Adipose tissue (tissue), 3 donors: ENCODE results near the gene TMEM53. TPM values are rescaled to one million over a fixed set of nuclear protein-coding genes. Genes with fewer than 3 reads are reported as not detected.

Experiments used
- H3K27ac ChIP-seq: one replicate; pipeline ENCODE4 v1.5.1; 2013; ENCODE audit warnings: low read depth, low read length
- WGBS, 3 donors: extraction: QIAGEN DNeasy Blood & Tissue Kit; methylation state at CpG; one replicate each; pipeline ENCODE4 v1.1.7; 2013; 5-methylcytosine and 5-hydroxymethylcytosine counted together
- polyA plus RNA-seq, 3 donors: library from polyadenylated mRNA; stranded (reverse); fragments of 200-250 nt; gene quantifications; one replicate each; pipeline ENCODE4 v1.2.3, GENCODE V29; 2013
- donor health status: healthy with polysubstance abuse.
- donor health status: Bipolar disorder and iron deficiency.
- donor health status: healthy.

Gene TMEM53
- polyA plus RNA-seq, 3 donors: 9.0 to 24.6 (median 13.3) TPM

GRCh38 chr1:44617703-44618029, 56.6 kb downstream of the TMEM53 start:
- WGBS, 3 donors: 89 to 90% (median 90%) methylated on average over 1 of the region's 1 CpG
- H3K27ac ChIP-seq: no peak overlapping the region

- H3K27ac ChIP-seq: no peak overlapping the region
- WGBS, 3 donors: 14 to 63% (median 51%) methylated on average over 63 of the region's 63 CpGs
Measured at GRCh38 chr1:44616991-44617702, 57.1 kb downstream of the TMEM53 start.

GRCh38 chr1:44616284-44616990, 57.8 kb downstream of the TMEM53 start:
- no peak overlapping the region for H3K27ac ChIP-seq
- 50 to 91% (median 83%) methylated on average over 4 of the region's 4 CpGs for WGBS, 3 donors

- WGBS, 3 donors: 86 to 91% (median 89%) methylated on average over 6 of the region's 6 CpGs
- H3K27ac ChIP-seq: no peak overlapping the region
Measured at GRCh38 chr1:44613941-44614340, 60.3 kb downstream of the TMEM53 start.

- WGBS, 3 donors: 64 to 73% (median 71%) methylated on average over 4 of the region's 4 CpGs
- no peak overlapping the region for H3K27ac ChIP-seq
Measured at GRCh38 chr1:44611866-44612265, 62.4 kb downstream of the TMEM53 start.

GRCh38 chr1:44611419-44611818, 62.9 kb downstream of the TMEM53 start:
- no peak overlapping the region for H3K27ac ChIP-seq
- 68 to 84% (median 75%) methylated on average over 5 of the region's 5 CpGs for WGBS, 3 donors

GRCh38 chr1:44610527-44611148, 63.6 kb downstream of the TMEM53 start:
- 71 to 80% (median 72%) methylated on average over 11 to 12 of the region's 12 CpGs for WGBS, 3 donors
- no peak overlapping the region for H3K27ac ChIP-seq

GRCh38 chr1:44609768-44610526, 64.3 kb downstream of the TMEM53 start:
- H3K27ac ChIP-seq: no peak overlapping the region
- WGBS, 3 donors: 71 to 86% (median 77%) methylated on average over 25 of the region's 25 CpGs

- WGBS, 3 donors: 54 to 73% (median 61%) methylated on average over 10 of the region's 10 CpGs
Measured at GRCh38 chr1:44609412-44609767, 64.9 kb downstream of the TMEM53 start.

GRCh38 chr1:44608141-44608540, 66.1 kb downstream of the TMEM53 start:
- 87 to 89% (median 89%) methylated on average over 6 of the region's 6 CpGs for WGBS, 3 donors
- no peak overlapping the region for H3K27ac ChIP-seq

More at GRCh38 chr1:44609412-44609767, 64.9 kb downstream of the TMEM53 start:
- H3K27ac ChIP-seq: no peak overlapping the region

GRCh38 chr1:44606701-44607281, 67.5 kb downstream of the TMEM53 start:
- no peak overlapping the region for H3K27ac ChIP-seq
- 83 to 88% (median 86%) methylated on average over 8 of the region's 8 CpGs for WGBS, 3 donors

- WGBS, 3 donors: 83 to 86% (median 85%) methylated on average over 12 of the region's 12 CpGs
- no peak overlapping the region for H3K27ac ChIP-seq
Measured at GRCh38 chr1:44605914-44606615, 68.2 kb downstream of the TMEM53 start.

GRCh38 chr1:44604157-44604955, 69.9 kb downstream of the TMEM53 start:
- no peak overlapping the region for H3K27ac ChIP-seq
- WGBS, 3 donors: 45 to 86% (median 76%) methylated on average over 3 of the region's 3 CpGs

- H3K27ac ChIP-seq: no peak overlapping the region
- WGBS, 3 donors: 15 to 66% (median 57%) methylated on average over 4 of the region's 4 CpGs
Measured at GRCh38 chr1:44603718-44604117, 70.6 kb downstream of the TMEM53 start.
